Spleen (tissue), 11 donors: ENCODE data around the gene CTNNBL1. TPM values are rescaled to one million over a fixed set of nuclear protein-coding genes. Genes with fewer than 3 reads are reported as not detected.

ENCODE experiments used
- DNase-seq: peaks from one replicate; pipeline ENCODE4 v3.0.0-alpha.2; 2020
- H3K27ac ChIP-seq, 8 donors: fragments of 200-600 bp; sonication (generic) in 7 of 8; 1 replicate in 4 of 8; 2 replicates in 4 of 8; pipeline versions ENCODE4 v1.5.0 to v1.8.0; 2016 to 2021; ENCODE audit warnings: inconsistent platforms in 4 of 8, mild to moderate bottlenecking in 4 of 8, moderate library complexity in 1 of 8
- H3K27me3 ChIP-seq, 7 donors: fragments of 200-600 bp; sonication (generic) in 6 of 7; replicated peaks in 1 of 7; 1 replicate in 4 of 7; 2 replicates in 3 of 7; pipeline versions ENCODE4 v1.5.0 to v1.8.0; 2016 to 2021; ENCODE audit warnings: inconsistent platforms in 3 of 7, mild to moderate bottlenecking in 1 of 7
- H3K36me3 ChIP-seq, 6 donors: fragments of 200-600 bp; sonication (generic) in 5 of 6; 1 replicate in 4 of 6; 2 replicates in 2 of 6; pipeline versions ENCODE4 v1.5.0 to v1.8.0; 2016 to 2021; ENCODE audit warnings: inconsistent platforms in 2 of 6
- H3K4me1 ChIP-seq, 6 donors: fragments of 200-600 bp; sonication (generic) in 5 of 6; 1 replicate in 3 of 6; 2 replicates in 3 of 6; pipeline versions ENCODE4 v1.5.0 to v1.8.0; 2016 to 2021; ENCODE audit warnings: inconsistent platforms in 3 of 6
- H3K4me3 ChIP-seq, 8 donors: fragments of 200-600 bp; sonication (generic) in 7 of 8; 1 replicate in 4 of 8; 2 replicates in 4 of 8; pipeline versions ENCODE4 v1.5.0 to v1.8.0; 2016 to 2021; ENCODE audit warnings: inconsistent platforms in 4 of 8, mild to moderate bottlenecking in 4 of 8, moderate library complexity in 2 of 8
- H3K9me3 ChIP-seq, 8 donors: fragments of 200-600 bp; sonication (generic) in 7 of 8; 1 replicate in 4 of 8; 2 replicates in 4 of 8; pipeline versions ENCODE4 v1.5.0 to v1.8.0; 2016 to 2021; ENCODE audit warnings: inconsistent platforms in 4 of 8
- CTCF ChIP-seq, 11 experiments: fragments of 200-600 bp in 7 of 11; fragments of 450-650 bp in 4 of 11; sonication (generic) in 4 of 11; IDR thresholded peaks in 8 of 11; conservative IDR thresholded peaks in 3 of 11; 1 replicate in 7 of 11; 2 replicates in 4 of 11; pipeline versions ENCODE4 v1.4.0 to v1.8.0; 2016 to 2021; ENCODE audit warnings: antibody characterized with exemption in 11 of 11, inconsistent platforms in 4 of 11, mild to moderate bottlenecking in 1 of 11
- POLR2A ChIP-seq, 3 donors: fragments of 450-650 bp; IDR thresholded peaks; one replicate each; pipeline ENCODE4 v1.5.1; 2017; ENCODE audit warnings: antibody characterized with exemption in 3 of 3, mild to moderate bottlenecking in 1 of 3
- POLR2AphosphoS5 ChIP-seq, 3 donors: sonication (generic); formaldehyde crosslinking; IDR thresholded peaks; one replicate each; pipeline ENCODE4 v1.5.1; 2017; ENCODE audit warnings: antibody characterized with exemption in 3 of 3
- whole genome bisulfite sequencing, 5 donors: extraction: QIAGEN DNeasy Blood & Tissue Kit in 3 of 5; methylation state at CpG; one replicate each; pipeline versions ENCODE4 v1.1.5 to v1.1.7; 2013 to 2018; 5-methylcytosine and 5-hydroxymethylcytosine counted together
- intact Hi-C: fragments of 100-400 bp; cut with DNase I; formaldehyde crosslinking; loops from one replicate; pipeline ENCODE4 v1.15.0; 2023; ENCODE audit warnings: low total_unique reads
- polyA plus RNA-seq, 3 donors: library from polyadenylated mRNA; stranded (reverse); fragments of 200-250 nt; gene quantifications; one replicate each; pipeline ENCODE4 v1.2.1, GENCODE V29; 2013
- total RNA-seq, 7 donors: library from RNA; depleted of rRNA in 3 of 7; stranded (reverse); fragments of >200 nt in 3 of 7; fragmentation: NEBNext Ultra II Directional in 4 of 7; extraction: Animal tissue kit (Norgen Biotek cat#: 25700) in 4 of 7; gene quantifications; one replicate each; pipeline versions ENCODE4 v1.1.0 to v1.2.1, GENCODE V29; 2016 to 2021
- donor health status: healthy with polysubstance abuse.
- donor health status: DM: no; HTN: no; CAD: no; lungs with moderate emphysema.
- donor health status: DM: no; HTN: no; CAD: no.
- donor health status: Bipolar disorder and iron deficiency.
- donor health status: healthy.
- donor health status: DM: no; HTN: no; CAD: no.
- donor health status: DM: yes; HTN: yes; CAD: no.

CTNNBL1 gene
- total and polyA plus RNA-seq, 10 donors, result 46.5 to 135 (median 82.9) TPM

GRCh38 chr20:37748015-37748414 lies 54.2 kb downstream of the CTNNBL1 start:
- no peaks in the 10 kb centered on the region for H3K27me3 ChIP-seq
- DNase-seq, result no peak
- H3K4me1 ChIP-seq, result peaks cover 0 to 20% (median 10%) of the 10 kb centered on the region in 6 donors
- TF ChIP-seq CTCF (IDR thresholded peaks at IDR 0.05 in 8 of 11, conservative IDR thresholded peaks at IDR 0.05 in 3 of 11) (no peak), POLR2AphosphoS5 (IDR thresholded peaks at IDR 0.05) (no peak), POLR2A (IDR thresholded peaks at IDR 0.05) (no peak)
- H3K9me3 ChIP-seq, result no peaks in the 10 kb centered on the region
- intact Hi-C loops, result no loop called here
- 84 to 100% (median 100%) methylated on average over 1 of the region's 1 CpG for WGBS, 5 donors
- no peak overlapping the region for H3K4me3 ChIP-seq
- peak overlapping the region in 1 of 8 donors; percentile 61 for H3K27ac ChIP-seq
- peaks cover 0 to 71% (median 33%) of the 10 kb centered on the region in 6 donors for H3K36me3 ChIP-seq

- TF ChIP-seq POLR2A (IDR thresholded peaks at IDR 0.05) (no peak), CTCF (IDR thresholded peaks at IDR 0.05 in 8 of 11, conservative IDR thresholded peaks at IDR 0.05 in 3 of 11) (no peak), POLR2AphosphoS5 (IDR thresholded peaks at IDR 0.05) (no peak)
- intact Hi-C loops, result no loop called here
- Histone ChIP-seq H3K9me3 (no peaks in the 10 kb centered on the region), H3K4me1 (peaks cover 0 to 20% (median 10%) of the 10 kb centered on the region in 6 donors), H3K4me3 (no peak overlapping the region), H3K27ac (peak overlapping the region in 6 of 8 donors; percentile 21 to 70 (median 60)), H3K27me3 (no peaks in the 10 kb centered on the region), H3K36me3 (peaks cover 0 to 75% (median 32%) of the 10 kb centered on the region in 6 donors)
- 56 to 73% (median 59%) methylated on average over 4 of the region's 4 CpGs for WGBS, 5 donors
- no peak for DNase-seq
Measured at GRCh38 chr20:37749218-37749617, 55.4 kb downstream of the CTNNBL1 start.

GRCh38 chr20:37749620-37750403 lies 56.0 kb downstream of the CTNNBL1 start:
- intact Hi-C loops, result no loop called here
- Histone ChIP-seq H3K36me3 (peaks cover 0 to 80% (median 32%) of the 10 kb centered on the region in 6 donors), H3K4me3 (no peak overlapping the region), H3K9me3 (no peaks in the 10 kb centered on the region), H3K4me1 (peaks cover 0 to 20% (median 10%) of the 10 kb centered on the region in 6 donors), H3K27ac (peak overlapping the region in 5 of 8 donors; percentile 21 to 70 (median 58)), H3K27me3 (no peaks in the 10 kb centered on the region)
- WGBS, 5 donors, result 61 to 88% (median 73%) methylated on average over 8 of the region's 8 CpGs
- DNase-seq, result no peak
- TF ChIP-seq POLR2AphosphoS5 (IDR thresholded peaks at IDR 0.05) (peak in 2 of 3 donors; percentile 19 to 30), CTCF (IDR thresholded peaks at IDR 0.05 in 8 of 11, conservative IDR thresholded peaks at IDR 0.05 in 3 of 11) (no peak)

GRCh38 chr20:37755665-37756064 lies 61.8 kb downstream of the CTNNBL1 start:
- H3K36me3 ChIP-seq, result peaks cover 5 to 85% (median 22%) of the 10 kb centered on the region in 6 donors
- DNase-seq, result no peak
- H3K27me3 ChIP-seq, result no peaks in the 10 kb centered on the region
- H3K4me1 ChIP-seq, result peaks cover 0 to 8% (median 2%) of the 10 kb centered on the region in 6 donors
- intact Hi-C loops, result no loop called here
- 82 to 87% (median 84%) methylated on average over 3 of the region's 3 CpGs for WGBS, 5 donors
- TF ChIP-seq CTCF (IDR thresholded peaks at IDR 0.05 in 8 of 11, conservative IDR thresholded peaks at IDR 0.05 in 3 of 11), result no peak
- TF ChIP-seq POLR2AphosphoS5 (IDR thresholded peaks at IDR 0.05), result no peak
- no peak for TF ChIP-seq POLR2A (IDR thresholded peaks at IDR 0.05)
- H3K27ac ChIP-seq, result no peak overlapping the region
- no peaks in the 10 kb centered on the region for H3K9me3 ChIP-seq
- H3K4me3 ChIP-seq, result no peak overlapping the region
